Measurements from ENCODE around the gene CHST7.

CHST7 gene

GRCh38 chrX:46597771-46598170 lies 24.2 kb downstream of the CHST7 start:
- in situ Hi-C loops (cut with MboI; ENCODE audit: low sequenced_read_pairs) = no loop called here

- in situ Hi-C loops (cut with MboI; ENCODE audit: low sequenced_read_pairs) = no loop called here
Observed at GRCh38 chrX:46599051-46599560, 25.5 kb downstream of the CHST7 start.

GRCh38 chrX:46601283-46601682 lies 27.7 kb downstream of the CHST7 start:
- in situ Hi-C loops (cut with MboI; ENCODE audit: low sequenced_read_pairs) = no loop called here

- in situ Hi-C loops (cut with MboI; ENCODE audit: low sequenced_read_pairs) = no loop called here
Observed at GRCh38 chrX:46602468-46603102, 29.0 kb downstream of the CHST7 start.

- in situ Hi-C loops (cut with MboI; ENCODE audit: low sequenced_read_pairs) = no loop called here
Observed at GRCh38 chrX:46607916-46608315, 34.4 kb downstream of the CHST7 start.

GRCh38 chrX:46610070-46610658 lies 36.6 kb downstream of the CHST7 start:
- in situ Hi-C loops (cut with MboI; ENCODE audit: low sequenced_read_pairs) = no loop called here

GRCh38 chrX:46611658-46612362 lies 38.2 kb downstream of the CHST7 start:
- in situ Hi-C loops (cut with MboI; ENCODE audit: low sequenced_read_pairs) = no loop called here

- in situ Hi-C loops (cut with MboI; ENCODE audit: low sequenced_read_pairs) = no loop called here
Observed at GRCh38 chrX:46617906-46618305, 44.3 kb downstream of the CHST7 start.

- in situ Hi-C loops (cut with MboI; ENCODE audit: low sequenced_read_pairs) = no loop called here
Observed at GRCh38 chrX:46618947-46619346, 45.4 kb downstream of the CHST7 start.

GRCh38 chrX:46620505-46620904 lies 46.9 kb downstream of the CHST7 start:
- in situ Hi-C loops (cut with MboI; ENCODE audit: low sequenced_read_pairs) = no loop called here

GRCh38 chrX:46621572-46621971 lies 48.0 kb downstream of the CHST7 start:
- in situ Hi-C loops (cut with MboI; ENCODE audit: low sequenced_read_pairs) = no loop called here

- in situ Hi-C loops (cut with MboI; ENCODE audit: low sequenced_read_pairs) = no loop called here
Observed at GRCh38 chrX:46624090-46624786, 50.7 kb downstream of the CHST7 start.

GRCh38 chrX:46626566-46626965 lies 53.0 kb downstream of the CHST7 start:
- in situ Hi-C loops (cut with MboI; ENCODE audit: low sequenced_read_pairs) = no loop called here

GRCh38 chrX:46627062-46627461 lies 53.5 kb downstream of the CHST7 start:
- in situ Hi-C loops (cut with MboI; ENCODE audit: low sequenced_read_pairs) = no loop called here

GRCh38 chrX:46627711-46628419 lies 54.3 kb downstream of the CHST7 start:
- in situ Hi-C loops (cut with MboI; ENCODE audit: low sequenced_read_pairs) = no loop called here

GRCh38 chrX:46628460-46629371 lies 55.2 kb downstream of the CHST7 start:
- in situ Hi-C loops (cut with MboI; ENCODE audit: low sequenced_read_pairs) = no loop called here

GRCh38 chrX:46630141-46630540 lies 56.6 kb downstream of the CHST7 start:
- in situ Hi-C loops (cut with MboI; ENCODE audit: low sequenced_read_pairs) = no loop called here

- in situ Hi-C loops (cut with MboI; ENCODE audit: low sequenced_read_pairs) = no loop called here
Observed at GRCh38 chrX:46634577-46634976, 61.0 kb downstream of the CHST7 start.

- in situ Hi-C loops (cut with MboI; ENCODE audit: low sequenced_read_pairs) = no loop called here
Observed at GRCh38 chrX:46635186-46635585, 61.6 kb downstream of the CHST7 start.

GRCh38 chrX:46636223-46636622 lies 62.7 kb downstream of the CHST7 start:
- in situ Hi-C loops (cut with MboI; ENCODE audit: low sequenced_read_pairs) = no loop called here
